GM12865 (cell line): Measurements from ENCODE around the gene SPIN2A.
"Not testable (repeated sequence)": the region's sequence is repeated elsewhere in the genome, so short reads cannot be mapped to it uniquely, and the experiment has no call there.

Experiments used
- DNase-seq: peaks from one replicate; pipeline ENCODE4 v3.0.0; 2010; ENCODE audit warnings: low read depth
- H3K4me3 ChIP-seq: 2 replicates; pipeline ENCODE4 v1.5.1; 2011; ENCODE audit warnings: mild to moderate bottlenecking, low read depth, low read length, control low read depth
- TF ChIP-seq, protein P1 (sequence below): IDR thresholded peaks from 2 replicates; pipeline ENCODE4 v1.5.1; 2011; ENCODE audit warnings: low read length, control low read depth, low read depth, inconsistent platforms; ENCODE audit not compliant: insufficient read depth; ENCODE audit errors: missing control alignments

Gene SPIN2A

GRCh38 chrX:57121162-57121755, 15.9 kb downstream of the SPIN2A start, which contains the start of gene SPIN2B:
TSS of gene SPIN2B (minus strand) at chrX:57121548.
- peak within 1 kb of the TSS; percentile 50 for H3K4me3 ChIP-seq
- peak; percentile 91 for DNase-seq
- TF ChIP-seq, protein P1, sequence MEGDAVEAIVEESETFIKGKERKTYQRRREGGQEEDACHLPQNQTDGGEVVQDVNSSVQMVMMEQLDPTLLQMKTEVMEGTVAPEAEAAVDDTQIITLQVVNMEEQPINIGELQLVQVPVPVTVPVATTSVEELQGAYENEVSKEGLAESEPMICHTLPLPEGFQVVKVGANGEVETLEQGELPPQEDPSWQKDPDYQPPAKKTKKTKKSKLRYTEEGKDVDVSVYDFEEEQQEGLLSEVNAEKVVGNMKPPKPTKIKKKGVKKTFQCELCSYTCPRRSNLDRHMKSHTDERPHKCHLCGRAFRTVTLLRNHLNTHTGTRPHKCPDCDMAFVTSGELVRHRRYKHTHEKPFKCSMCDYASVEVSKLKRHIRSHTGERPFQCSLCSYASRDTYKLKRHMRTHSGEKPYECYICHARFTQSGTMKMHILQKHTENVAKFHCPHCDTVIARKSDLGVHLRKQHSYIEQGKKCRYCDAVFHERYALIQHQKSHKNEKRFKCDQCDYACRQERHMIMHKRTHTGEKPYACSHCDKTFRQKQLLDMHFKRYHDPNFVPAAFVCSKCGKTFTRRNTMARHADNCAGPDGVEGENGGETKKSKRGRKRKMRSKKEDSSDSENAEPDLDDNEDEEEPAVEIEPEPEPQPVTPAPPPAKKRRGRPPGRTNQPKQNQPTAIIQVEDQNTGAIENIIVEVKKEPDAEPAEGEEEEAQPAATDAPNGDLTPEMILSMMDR: no peak

- H3K4me3 ChIP-seq: peak overlapping the region; percentile 50
- DNase-seq: peak; percentile 1
These were observed 16.5 kb downstream of the SPIN2A start for GRCh38 chrX:57120619-57121161.

GRCh38 chrX:57119416-57119815, 17.8 kb downstream of the SPIN2A start:
- TF ChIP-seq, protein P1: no peak
- no peak overlapping the region for H3K4me3 ChIP-seq
- DNase-seq: no peak

- DNase-seq, H3K4me3 ChIP-seq: not testable (repeated sequence)
These were observed 19.6 kb downstream of the SPIN2A start for GRCh38 chrX:57117566-57117965.

GRCh38 chrX:57104921-57105398, 32.2 kb downstream of the SPIN2A start:
- no peak overlapping the region for H3K4me3 ChIP-seq
- DNase-seq: no peak
- TF ChIP-seq, protein P1: no peak

- TF ChIP-seq, protein P1: no peak
- DNase-seq: no peak
These were observed 32.8 kb downstream of the SPIN2A start for GRCh38 chrX:57104406-57104805.

DNA sequence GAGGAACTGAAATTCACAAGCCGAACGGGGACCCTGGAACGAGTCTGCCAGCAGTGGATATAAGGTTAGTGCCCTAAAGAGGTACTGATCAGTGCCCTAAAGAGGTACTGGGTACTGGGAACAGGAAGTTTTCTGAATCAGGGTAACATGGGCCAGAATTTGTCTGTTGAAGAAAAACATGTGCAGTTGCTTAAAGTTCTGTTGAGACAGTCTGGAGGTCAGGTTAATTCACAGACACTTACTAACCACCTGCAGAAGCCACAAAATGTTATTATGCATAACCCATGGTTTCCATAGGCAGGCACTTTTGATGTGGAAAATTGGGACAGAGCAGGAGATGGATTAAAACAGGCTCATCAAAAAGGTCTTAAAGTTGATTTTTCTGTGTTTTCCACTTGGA, 33.7 kb downstream of the SPIN2A start:
- H3K4me3 ChIP-seq: no peak overlapping the region
- TF ChIP-seq, protein P1: no peak
- no peak for DNase-seq

More at GRCh38 chrX:57104406-57104805, 32.8 kb downstream of the SPIN2A start:
- no peak overlapping the region for H3K4me3 ChIP-seq

DNA sequence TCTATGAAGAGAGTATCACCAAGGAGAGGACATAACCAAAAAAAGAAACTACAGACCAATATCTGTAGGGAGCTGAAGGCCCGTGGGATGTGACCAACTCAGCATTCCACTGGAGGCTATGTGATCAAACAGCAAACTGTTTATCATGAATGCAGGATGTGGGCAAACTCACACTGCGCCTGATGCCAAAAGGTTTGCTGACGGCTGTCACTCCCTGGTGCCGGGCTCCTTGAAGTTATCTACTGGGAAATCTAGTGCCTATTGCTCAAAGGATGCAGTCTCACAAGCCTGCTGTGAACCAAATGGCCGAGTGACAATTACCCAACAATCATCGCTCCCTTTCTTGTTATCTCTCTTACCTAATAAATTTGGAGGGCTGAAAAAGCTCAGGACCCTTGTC, 34.3 kb downstream of the SPIN2A start:
- not testable (repeated sequence) for DNase-seq, H3K4me3 ChIP-seq
